RWPE2 (cell line): ENCODE data around the gene CD2AP.

Experiments
- ATAC-seq: fragments of 200-7000 bp; cut with Tn5 transposase; 3 replicates; pipeline ENCODE4 v1.9.1; 2021; ENCODE audit warnings: low read depth
- DNase-seq: peaks from one replicate; pipeline ENCODE4 v3.0.0-alpha.2; 2020; ENCODE audit warnings: low spot score
- H3K27ac ChIP-seq: fragments of 450-650 bp; 2 replicates; pipeline ENCODE4 v1.5.1; 2017; ENCODE audit warnings: mild to moderate bottlenecking; ENCODE audit not compliant: poor library complexity, severe bottlenecking
- H3K27me3 ChIP-seq: fragments of 250-450 bp; sonication (Bioruptor Pico); 2 replicates; pipeline ENCODE4 v1.5.1; 2021; ENCODE audit warnings: mild to moderate bottlenecking, moderate library complexity; ENCODE audit not compliant: insufficient read depth, poor library complexity, severe bottlenecking
- H3K36me3 ChIP-seq: fragments of 250-450 bp; sonication (Bioruptor Pico); 2 replicates; pipeline ENCODE4 v1.5.1; 2020; ENCODE audit warnings: low read depth, mild to moderate bottlenecking, moderate library complexity
- H3K4me1 ChIP-seq: fragments of 250-450 bp; sonication (Bioruptor Pico); 2 replicates; pipeline ENCODE4 v1.5.1; 2021; ENCODE audit warnings: mild to moderate bottlenecking, moderate library complexity; ENCODE audit not compliant: insufficient read depth, poor library complexity, severe bottlenecking
- H3K4me3 ChIP-seq: fragments of 250-450 bp; sonication (Bioruptor Pico); 2 replicates; pipeline ENCODE4 v1.5.1; 2021; ENCODE audit warnings: mild to moderate bottlenecking, moderate library complexity; ENCODE audit not compliant: severe bottlenecking
- H3K9me3 ChIP-seq: fragments of 250-450 bp; sonication (Bioruptor Pico); 2 replicates; pipeline ENCODE4 v1.5.1; 2021; ENCODE audit warnings: mild to moderate bottlenecking, moderate library complexity; ENCODE audit not compliant: severe bottlenecking
- CTCF ChIP-seq: fragments of 450-650 bp; IDR thresholded peaks from one replicate; pipeline ENCODE4 v1.5.1; 2017; ENCODE audit warnings: mild to moderate bottlenecking, moderate library complexity; ENCODE audit not compliant: poor library complexity, severe bottlenecking

The CD2AP gene

GRCh38 chr6:47446669-47447330, 30.8 kb upstream of the CD2AP start:
- no peak for TF ChIP-seq CTCF
- no peak for ATAC-seq
- H3K27ac ChIP-seq = no peak overlapping the region

GRCh38 chr6:47447722-47448121, 29.9 kb upstream of the CD2AP start:
- Histone ChIP-seq H3K27me3 (no peaks in the 10 kb centered on the region), H3K27ac (no peak overlapping the region), H3K9me3 (no peaks in the 10 kb centered on the region), H3K36me3 (no peaks in the 10 kb centered on the region), H3K4me3 (no peak overlapping the region), H3K4me1 (no peaks in the 10 kb centered on the region)
- TF ChIP-seq CTCF = no peak
- ATAC-seq (no peak), DNase-seq (no peak)

More at GRCh38 chr6:47446669-47447330, 30.8 kb upstream of the CD2AP start:
- Histone ChIP-seq H3K27me3 (no peaks in the 10 kb centered on the region), H3K9me3 (no peaks in the 10 kb centered on the region), H3K4me1 (no peaks in the 10 kb centered on the region), H3K36me3 (no peaks in the 10 kb centered on the region), H3K4me3 (no peak overlapping the region)
- DNase-seq = no peak

- DNase-seq (no peak), ATAC-seq (no peak)
- Histone ChIP-seq H3K36me3 (no peaks in the 10 kb centered on the region), H3K27me3 (no peaks in the 10 kb centered on the region), H3K27ac (no peak overlapping the region), H3K4me1 (no peaks in the 10 kb centered on the region), H3K9me3 (no peaks in the 10 kb centered on the region), H3K4me3 (no peak overlapping the region)
- TF ChIP-seq CTCF = no peak
These were observed 26.4 kb upstream of the CD2AP start for GRCh38 chr6:47451162-47451561.

GRCh38 chr6:47452899-47453298, 24.7 kb upstream of the CD2AP start:
- no peak for ATAC-seq
- no peak overlapping the region for H3K4me3 ChIP-seq
- H3K27ac ChIP-seq = no peak overlapping the region
- no peak for DNase-seq
- H3K36me3 ChIP-seq = no peaks in the 10 kb centered on the region
- no peaks in the 10 kb centered on the region for H3K9me3 ChIP-seq
- no peak for TF ChIP-seq CTCF
- no peaks in the 10 kb centered on the region for H3K4me1 ChIP-seq
- no peaks in the 10 kb centered on the region for H3K27me3 ChIP-seq

GRCh38 chr6:47453372-47453936, 24.1 kb upstream of the CD2AP start:
- DNase-seq = no peak
- ATAC-seq = no peak
- no peak for TF ChIP-seq CTCF

More at GRCh38 chr6:47453372-47453936, 24.1 kb upstream of the CD2AP start:
- H3K36me3 ChIP-seq = no peaks in the 10 kb centered on the region
- H3K9me3 ChIP-seq = no peaks in the 10 kb centered on the region
- H3K27me3 ChIP-seq = no peaks in the 10 kb centered on the region
- no peak overlapping the region for H3K27ac ChIP-seq
- no peak overlapping the region for H3K4me3 ChIP-seq
- H3K4me1 ChIP-seq = no peaks in the 10 kb centered on the region
